Tibial nerve (tissue), 3 donors: ENCODE data around the gene MAP2K2.

Source experiments
- POLR2A ChIP-seq, 2 donors: fragments of 450-650 bp; IDR thresholded peaks; one replicate each; pipeline ENCODE4 v1.6.1; 2017; ENCODE audit warnings: antibody characterized with exemption in 2 of 2, mild to moderate bottlenecking in 2 of 2, moderate library complexity in 2 of 2
- TF ChIP-seq, protein P1 (sequence below), 5 experiments: fragments of 200-600 bp in 3 of 5; fragments of 450-650 bp in 2 of 5; sonication (generic) in 3 of 5; IDR thresholded peaks; one replicate each; pipeline ENCODE4 v1.5.1; 2016 to 2019; ENCODE audit warnings: antibody characterized with exemption in 5 of 5, mild to moderate bottlenecking in 3 of 5, moderate library complexity in 2 of 5

DNA sequence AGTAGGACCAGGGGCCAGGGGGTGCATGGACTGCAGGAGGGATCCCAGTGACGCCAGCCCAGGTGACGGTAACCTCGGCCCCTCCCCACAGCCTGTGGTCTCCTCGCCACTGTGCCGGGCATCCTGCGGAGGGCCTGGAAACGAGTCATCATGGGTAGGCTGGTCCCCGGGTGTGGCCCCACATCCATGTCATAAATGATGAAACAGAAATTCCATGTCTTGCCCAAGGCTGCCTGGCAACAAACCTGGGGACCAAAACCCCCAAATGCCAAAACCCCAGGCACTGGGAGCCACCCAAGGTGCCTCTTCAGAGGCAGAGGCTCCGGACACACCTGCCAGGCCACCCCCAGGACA lies 20.9 kb downstream of the MAP2K2 start:
- TF ChIP-seq, protein P1, sequence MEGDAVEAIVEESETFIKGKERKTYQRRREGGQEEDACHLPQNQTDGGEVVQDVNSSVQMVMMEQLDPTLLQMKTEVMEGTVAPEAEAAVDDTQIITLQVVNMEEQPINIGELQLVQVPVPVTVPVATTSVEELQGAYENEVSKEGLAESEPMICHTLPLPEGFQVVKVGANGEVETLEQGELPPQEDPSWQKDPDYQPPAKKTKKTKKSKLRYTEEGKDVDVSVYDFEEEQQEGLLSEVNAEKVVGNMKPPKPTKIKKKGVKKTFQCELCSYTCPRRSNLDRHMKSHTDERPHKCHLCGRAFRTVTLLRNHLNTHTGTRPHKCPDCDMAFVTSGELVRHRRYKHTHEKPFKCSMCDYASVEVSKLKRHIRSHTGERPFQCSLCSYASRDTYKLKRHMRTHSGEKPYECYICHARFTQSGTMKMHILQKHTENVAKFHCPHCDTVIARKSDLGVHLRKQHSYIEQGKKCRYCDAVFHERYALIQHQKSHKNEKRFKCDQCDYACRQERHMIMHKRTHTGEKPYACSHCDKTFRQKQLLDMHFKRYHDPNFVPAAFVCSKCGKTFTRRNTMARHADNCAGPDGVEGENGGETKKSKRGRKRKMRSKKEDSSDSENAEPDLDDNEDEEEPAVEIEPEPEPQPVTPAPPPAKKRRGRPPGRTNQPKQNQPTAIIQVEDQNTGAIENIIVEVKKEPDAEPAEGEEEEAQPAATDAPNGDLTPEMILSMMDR (IDR thresholded peaks at IDR 0.05): no peak
- TF ChIP-seq POLR2A (IDR thresholded peaks at IDR 0.05): no peak
